Nucleus accumbens (tissue), 56 donors: ENCODE data around the gene RBFA.
A peak's percentile ranks its signal among the peaks of the same experiment; 100 is the strongest.
"Not testable (repeated sequence)": the region's sequence is repeated elsewhere in the genome, so short reads cannot be mapped to it uniquely, and the experiment has no call there.

Experiments used
- DNase-seq, 56 donors: peaks; one replicate each; lab custom pipeline; 2025; lab: John Stamatoyannopoulos, UW

The RBFA gene, protein sequence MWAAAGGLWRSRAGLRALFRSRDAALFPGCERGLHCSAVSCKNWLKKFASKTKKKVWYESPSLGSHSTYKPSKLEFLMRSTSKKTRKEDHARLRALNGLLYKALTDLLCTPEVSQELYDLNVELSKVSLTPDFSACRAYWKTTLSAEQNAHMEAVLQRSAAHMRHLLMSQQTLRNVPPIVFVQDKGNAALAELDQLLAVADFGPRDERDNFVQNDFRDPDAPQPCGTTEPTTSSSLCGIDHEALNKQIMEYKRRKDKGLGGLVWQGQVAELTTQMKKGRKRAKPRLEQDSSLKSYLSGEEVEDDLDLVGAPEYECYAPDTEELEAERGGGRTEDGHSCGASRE

GRCh38 chr18:80034068-80034851 lies at the start of gene RBFA:
Gene RBFA (plus strand): TSS chr18:80034434. CDS start chr18:80034496, 62 bp downstream.
- DNase-seq, result peak; percentile 87 to 100 (median 99)

GRCh38 chr18:79985172-79985571 lies 49.1 kb upstream of the RBFA start:
- DNase-seq, result no peak

DNA sequence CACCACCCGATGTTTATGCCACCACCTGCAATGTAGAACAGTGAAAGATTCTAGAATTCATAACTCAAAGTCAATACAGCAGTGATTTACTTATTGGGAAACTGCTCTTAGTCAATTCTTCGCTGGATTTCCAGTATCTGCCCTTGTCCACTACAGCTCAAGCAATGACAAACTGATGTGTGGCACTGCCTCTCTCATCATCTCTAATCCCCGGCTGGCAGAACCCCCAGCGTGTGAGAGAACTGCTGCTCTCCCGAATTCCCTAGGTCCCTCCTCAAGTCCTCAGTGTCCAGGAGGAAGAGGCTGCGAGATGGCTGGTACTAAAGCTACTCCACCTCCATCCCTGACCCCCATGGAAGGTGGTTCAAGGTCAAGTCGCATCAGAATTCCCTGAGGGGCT lies 47.5 kb upstream of the RBFA start:
- DNase-seq, result no peak

DNA sequence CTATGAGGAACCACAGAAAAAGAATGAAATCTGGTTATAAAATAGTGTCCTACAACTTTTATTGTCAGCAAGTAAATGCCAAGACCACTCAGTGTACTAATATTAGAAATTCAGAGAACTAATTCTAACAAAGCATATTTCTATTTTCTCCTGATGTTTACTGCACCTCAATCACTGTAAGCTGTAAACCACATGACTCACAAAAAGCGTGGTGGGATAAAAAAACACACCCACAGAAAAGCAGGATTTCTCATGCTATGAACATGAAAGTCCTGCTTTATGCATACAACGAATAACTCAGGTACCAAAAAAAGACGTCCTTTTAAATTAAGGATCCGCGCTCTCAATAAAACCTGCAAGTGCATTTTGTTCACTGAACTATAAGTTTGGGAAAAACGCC lies 46.7 kb upstream of the RBFA start:
- DNase-seq, result no peak

DNA sequence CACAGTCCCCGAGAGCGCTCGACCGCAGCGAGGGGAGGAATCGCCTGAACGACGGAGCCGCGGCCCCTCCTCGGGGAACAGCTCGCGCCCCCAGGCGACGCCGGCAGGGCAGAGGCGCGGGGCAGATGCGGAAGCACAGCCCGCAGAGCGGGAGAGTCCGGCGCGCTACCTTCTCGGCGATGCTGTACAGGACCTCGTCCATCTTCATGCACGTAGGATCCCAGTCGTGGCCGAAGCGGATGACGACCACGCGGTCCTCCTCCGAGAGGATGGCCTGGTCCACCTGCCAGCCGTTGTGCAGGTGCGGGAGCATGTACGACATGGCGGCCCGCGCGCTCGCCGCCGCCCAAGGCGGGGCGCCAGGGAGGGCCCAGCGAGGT lies 46.2 kb upstream of the RBFA start:
- peak in 29 of 56 donors; percentile 52 to 89 (median 68) for DNase-seq

DNA sequence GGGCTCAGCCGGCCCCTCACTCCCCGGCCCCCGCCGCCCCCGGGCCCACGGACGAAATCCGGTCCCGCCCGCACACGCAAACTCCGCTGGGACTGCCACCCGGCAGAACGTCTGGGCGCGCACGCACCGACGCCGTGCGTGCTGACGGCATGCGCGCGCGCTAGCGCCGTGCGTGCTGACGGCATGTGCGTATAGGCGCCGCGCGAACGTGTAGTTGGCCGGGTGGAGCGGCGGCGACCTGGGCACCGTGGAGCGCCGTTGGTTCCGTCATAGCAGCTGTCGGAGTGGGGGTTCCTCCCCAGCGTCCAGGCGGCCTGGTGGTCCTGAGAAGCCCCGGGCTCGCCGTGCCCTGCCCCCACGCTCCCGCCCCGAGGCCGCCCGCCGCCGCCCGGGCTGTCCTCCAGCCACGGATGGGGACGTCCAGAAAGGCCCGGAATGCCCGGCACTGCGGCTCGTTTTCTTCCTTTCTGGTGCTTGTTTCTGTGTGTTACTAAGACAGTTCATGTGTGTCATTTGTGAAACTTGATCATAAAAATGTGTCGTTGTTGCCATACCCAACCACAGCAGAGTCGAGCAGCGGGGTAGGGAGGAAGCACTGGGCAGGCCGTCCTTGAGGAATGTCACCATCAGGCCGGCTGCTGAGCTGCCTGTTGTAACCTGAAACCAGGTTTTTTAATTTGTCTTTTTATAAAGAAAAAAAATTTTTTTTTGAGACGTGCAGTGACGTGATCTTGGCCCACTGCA lies 45.6 kb upstream of the RBFA start, which contains the start of gene TXNL4A:
TSS of gene TXNL4A (minus strand) at position 113 of the 744 bp plus-strand sequence. CDS start 171 bp downstream, outside the sequence.
- peak; percentile 10 to 89 (median 75) for DNase-seq

DNA sequence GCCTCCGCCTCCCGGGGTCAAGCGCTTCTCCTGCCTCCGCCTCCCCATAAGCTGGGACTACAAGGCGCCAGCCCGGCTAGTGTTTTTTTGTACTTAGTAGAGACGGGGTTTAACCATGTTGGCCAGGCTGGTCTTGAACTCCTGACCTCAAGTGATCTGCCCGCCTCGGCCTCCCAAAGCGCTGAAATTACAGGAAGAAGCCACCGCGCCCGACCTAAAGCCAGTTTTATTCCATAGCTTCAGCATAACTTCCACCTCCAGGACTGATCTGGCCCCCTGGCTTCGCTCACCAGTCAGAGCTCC lies 45.1 kb upstream of the RBFA start:
- peak in 1 of 56 donors; percentile 44 for DNase-seq

- no peak for DNase-seq
These were observed 42.7 kb upstream of the RBFA start for GRCh38 chr18:79991494-79991893.

- not testable (repeated sequence) for DNase-seq
These were observed 34.5 kb upstream of the RBFA start for GRCh38 chr18:79999701-80000100.

- DNase-seq, result no peak
These were observed 33.4 kb upstream of the RBFA start for GRCh38 chr18:80000877-80001276.

DNA sequence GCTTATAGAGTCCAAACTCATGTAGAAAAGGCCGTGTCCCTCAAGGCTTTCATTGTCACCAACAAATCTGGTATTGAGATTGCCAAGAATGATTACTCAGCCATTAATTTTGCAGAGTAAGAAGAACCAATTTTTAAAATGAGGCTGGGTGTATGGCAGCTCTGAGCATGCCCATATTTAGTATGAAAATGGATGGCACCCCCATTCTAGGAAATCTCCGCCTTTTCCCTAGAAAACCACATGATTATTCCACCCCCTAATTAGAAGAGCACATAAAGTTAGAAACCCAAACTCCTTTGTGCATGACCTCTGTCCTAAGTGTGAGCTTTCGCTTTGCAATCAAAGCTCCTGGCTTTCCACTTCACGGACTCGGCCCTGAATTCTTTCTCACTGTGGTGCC lies 31.8 kb upstream of the RBFA start:
- DNase-seq, result no peak

GRCh38 chr18:80004600-80005342 lies 29.5 kb upstream of the RBFA start:
- DNase-seq, result no peak

DNA sequence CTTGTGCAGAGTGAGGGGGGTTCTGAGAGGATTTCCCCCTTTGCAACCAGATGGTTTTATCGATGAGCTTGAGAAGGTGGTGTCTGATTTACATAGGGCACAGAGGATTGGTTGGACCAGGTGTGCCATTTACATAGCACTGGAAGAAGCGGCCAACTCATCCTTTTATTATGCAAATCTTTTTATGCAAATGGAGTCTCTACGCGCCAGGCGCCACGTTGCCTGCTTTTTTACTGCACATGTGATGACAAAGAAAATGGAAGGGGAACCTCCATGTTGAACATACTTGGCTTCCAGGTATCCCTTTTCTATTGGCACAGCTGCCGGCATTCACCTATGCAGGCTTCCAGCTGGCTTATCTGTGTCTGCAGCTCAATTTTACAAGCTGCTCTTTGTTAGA lies 27.5 kb upstream of the RBFA start:
- DNase-seq, result peak in 7 of 56 donors; percentile 8 to 55 (median 23)

- peak in 15 of 56 donors; percentile 2 to 65 (median 19) for DNase-seq
These were observed 24.3 kb upstream of the RBFA start for GRCh38 chr18:80009661-80010550.

- DNase-seq, result peak in 1 of 56 donors; percentile 2
These were observed 23.7 kb upstream of the RBFA start for GRCh38 chr18:80010551-80010906.

DNA sequence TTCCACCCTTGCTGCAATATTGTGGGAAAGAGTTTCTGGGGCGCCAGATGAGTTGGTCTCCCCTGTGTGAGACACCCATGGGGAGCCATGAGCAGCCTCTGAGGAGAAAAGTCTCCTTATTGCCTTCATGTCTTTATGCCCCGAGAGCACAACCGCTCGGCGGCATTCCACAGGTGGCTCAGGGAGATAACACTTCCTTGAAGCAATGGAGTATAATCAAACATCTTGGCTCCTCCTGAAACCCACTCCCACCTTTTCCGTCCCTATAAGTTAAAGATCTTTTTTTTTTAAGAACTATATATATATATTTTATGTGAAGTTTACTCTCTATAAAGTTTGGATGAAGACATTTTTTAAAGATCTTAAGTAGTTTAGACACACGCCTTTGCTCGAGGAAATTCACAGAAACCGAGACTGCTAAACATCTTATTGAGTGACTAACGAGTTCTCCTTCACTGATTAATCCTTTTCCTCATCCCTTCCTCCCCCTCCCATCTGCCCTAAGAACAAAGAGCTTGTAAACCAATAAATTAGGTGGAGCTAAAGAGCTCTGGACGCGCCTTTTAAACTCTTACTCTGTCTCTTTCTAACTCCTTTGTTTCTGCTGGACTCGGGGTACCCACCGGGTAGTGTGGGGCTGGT lies 22.6 kb upstream of the RBFA start:
- DNase-seq, result not testable (repeated sequence)

- no peak for DNase-seq
These were observed 21.5 kb upstream of the RBFA start for GRCh38 chr18:80012714-80013113.

DNA sequence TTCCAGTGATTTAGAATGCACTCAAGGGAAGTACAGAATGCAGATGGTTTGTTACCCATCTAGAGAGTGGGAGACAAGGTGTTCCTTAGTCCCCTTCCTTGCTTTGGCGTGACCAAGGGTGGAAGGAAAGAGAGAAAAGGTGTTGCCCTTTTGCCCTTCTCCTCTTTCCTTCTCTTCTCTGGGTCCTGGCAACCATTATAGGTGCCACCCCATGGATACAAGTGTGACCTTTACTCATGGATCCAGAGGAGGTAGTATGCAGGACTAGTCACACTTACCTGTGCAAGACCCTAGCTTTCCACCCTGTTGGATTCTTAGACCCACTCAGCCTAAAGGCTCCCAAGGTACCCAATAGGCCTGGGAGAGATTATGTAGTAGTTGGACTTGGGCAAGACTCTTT lies 11.6 kb upstream of the RBFA start:
- DNase-seq, result no peak

DNA sequence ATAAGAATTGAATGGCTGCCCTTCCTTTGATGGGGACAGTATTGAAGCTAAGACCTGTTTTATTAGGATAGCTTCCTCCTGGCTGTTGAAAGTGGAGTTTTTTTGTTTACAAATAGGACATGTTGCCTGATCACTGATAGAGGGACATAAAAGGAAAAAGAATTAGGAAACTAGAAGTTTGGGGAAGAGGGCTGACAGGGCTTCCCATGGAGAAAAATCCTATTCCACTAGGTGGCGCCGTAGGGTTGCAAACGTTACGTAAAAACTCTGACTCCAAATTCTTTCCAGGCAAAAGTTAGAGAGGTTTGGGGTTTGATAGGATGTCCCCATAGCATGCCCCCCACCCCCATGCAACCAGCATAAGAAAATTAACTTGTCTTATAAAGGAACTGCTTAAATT lies 11.1 kb upstream of the RBFA start:
- DNase-seq, result no peak
